Ascending aorta (tissue), 2 donors: ENCODE results near the gene TFB1M. TPM values are rescaled to one million over a fixed set of nuclear protein-coding genes. Genes with fewer than 3 reads are reported as not detected.

Source experiments
- DNase-seq, 2 donors: peaks; one replicate each; pipeline ENCODE4 v3.0.0-alpha.2; 2019; ENCODE audit warnings: low spot score in 2 of 2
- H3K27ac ChIP-seq, 2 donors: fragments of 200-600 bp; sonication (generic); one replicate each; pipeline ENCODE4 v1.5.1; 2016 to 2017; ENCODE audit warnings: mild to moderate bottlenecking in 1 of 2
- H3K27me3 ChIP-seq: fragments of 200-600 bp; sonication (generic); one replicate; pipeline ENCODE4 v1.5.1; 2017
- H3K36me3 ChIP-seq, 2 donors: fragments of 200-600 bp; sonication (generic); one replicate each; pipeline ENCODE4 v1.5.1; 2016
- H3K4me1 ChIP-seq, 2 donors: fragments of 200-600 bp; sonication (generic); one replicate each; pipeline ENCODE4 v1.5.1; 2016 to 2017; ENCODE audit warnings: mild to moderate bottlenecking in 1 of 2
- H3K4me3 ChIP-seq, 2 donors: fragments of 200-600 bp; sonication (generic); one replicate each; pipeline ENCODE4 v1.5.1; 2016 to 2017; ENCODE audit warnings: mild to moderate bottlenecking in 1 of 2
- H3K9me3 ChIP-seq, 2 donors: fragments of 200-600 bp; sonication (generic); one replicate each; pipeline ENCODE4 v1.5.1; 2016
- intact Hi-C: fragments of 100-400 bp; cut with DNase I; formaldehyde crosslinking; loops from one replicate; pipeline ENCODE4 v1.15.1; 2023
- total RNA-seq: library from RNA; depleted of rRNA; stranded (reverse); fragments of >200 nt; gene quantifications from one replicate; pipeline ENCODE4 v1.1.0, GENCODE V29; 2016
- TF ChIP-seq, protein P1 (sequence below), 3 experiments: fragments of 200-600 bp in 2 of 3; fragments of 450-650 bp in 1 of 3; sonication (generic) in 2 of 3; IDR thresholded peaks; one replicate each; pipeline ENCODE4 v1.5.1; 2016 to 2019; ENCODE audit warnings: antibody characterized with exemption in 3 of 3, mild to moderate bottlenecking in 1 of 3, moderate library complexity in 1 of 3

Gene TFB1M
- total RNA-seq, 1 donor from 2014 or later, result 2.9 TPM

DNA sequence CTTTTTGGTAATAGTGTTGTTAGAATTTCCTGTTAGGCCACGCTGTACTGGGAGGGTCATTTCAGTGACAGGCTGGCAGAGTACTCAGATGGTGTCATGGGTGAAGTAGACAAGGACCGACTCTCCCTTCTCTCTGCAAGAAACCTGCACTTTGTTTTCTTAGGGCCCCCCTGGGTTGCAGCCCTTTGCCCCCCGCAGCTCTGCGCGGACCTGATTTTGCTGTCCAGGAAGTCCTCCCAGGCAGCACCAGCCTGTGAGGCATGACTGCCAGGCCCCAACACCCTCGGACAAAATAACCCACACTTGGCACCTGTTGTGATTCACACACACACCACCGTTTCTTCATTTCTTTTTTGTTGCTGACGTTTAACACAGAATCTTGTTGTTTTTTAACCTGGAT, 72.3 kb downstream of the TFB1M start:
- intact Hi-C loops, result loop anchor here (10.0 kb wide), 1 partner anchor 377 kb away; no protein-coding TSS in a partner anchor
- TF ChIP-seq, protein P1, sequence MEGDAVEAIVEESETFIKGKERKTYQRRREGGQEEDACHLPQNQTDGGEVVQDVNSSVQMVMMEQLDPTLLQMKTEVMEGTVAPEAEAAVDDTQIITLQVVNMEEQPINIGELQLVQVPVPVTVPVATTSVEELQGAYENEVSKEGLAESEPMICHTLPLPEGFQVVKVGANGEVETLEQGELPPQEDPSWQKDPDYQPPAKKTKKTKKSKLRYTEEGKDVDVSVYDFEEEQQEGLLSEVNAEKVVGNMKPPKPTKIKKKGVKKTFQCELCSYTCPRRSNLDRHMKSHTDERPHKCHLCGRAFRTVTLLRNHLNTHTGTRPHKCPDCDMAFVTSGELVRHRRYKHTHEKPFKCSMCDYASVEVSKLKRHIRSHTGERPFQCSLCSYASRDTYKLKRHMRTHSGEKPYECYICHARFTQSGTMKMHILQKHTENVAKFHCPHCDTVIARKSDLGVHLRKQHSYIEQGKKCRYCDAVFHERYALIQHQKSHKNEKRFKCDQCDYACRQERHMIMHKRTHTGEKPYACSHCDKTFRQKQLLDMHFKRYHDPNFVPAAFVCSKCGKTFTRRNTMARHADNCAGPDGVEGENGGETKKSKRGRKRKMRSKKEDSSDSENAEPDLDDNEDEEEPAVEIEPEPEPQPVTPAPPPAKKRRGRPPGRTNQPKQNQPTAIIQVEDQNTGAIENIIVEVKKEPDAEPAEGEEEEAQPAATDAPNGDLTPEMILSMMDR (IDR thresholded peaks at IDR 0.05), result no peak
- H3K4me3 ChIP-seq, result no peak overlapping the region
- no peaks in the 10 kb centered on the region for H3K9me3 ChIP-seq
- H3K36me3 ChIP-seq, result no peaks in the 10 kb centered on the region
- peaks cover 0 to 1% of the 10 kb centered on the region in 2 donors for H3K4me1 ChIP-seq
- DNase-seq, result no peak
- no peak overlapping the region for H3K27ac ChIP-seq
- H3K27me3 ChIP-seq, result no peaks in the 10 kb centered on the region

DNA sequence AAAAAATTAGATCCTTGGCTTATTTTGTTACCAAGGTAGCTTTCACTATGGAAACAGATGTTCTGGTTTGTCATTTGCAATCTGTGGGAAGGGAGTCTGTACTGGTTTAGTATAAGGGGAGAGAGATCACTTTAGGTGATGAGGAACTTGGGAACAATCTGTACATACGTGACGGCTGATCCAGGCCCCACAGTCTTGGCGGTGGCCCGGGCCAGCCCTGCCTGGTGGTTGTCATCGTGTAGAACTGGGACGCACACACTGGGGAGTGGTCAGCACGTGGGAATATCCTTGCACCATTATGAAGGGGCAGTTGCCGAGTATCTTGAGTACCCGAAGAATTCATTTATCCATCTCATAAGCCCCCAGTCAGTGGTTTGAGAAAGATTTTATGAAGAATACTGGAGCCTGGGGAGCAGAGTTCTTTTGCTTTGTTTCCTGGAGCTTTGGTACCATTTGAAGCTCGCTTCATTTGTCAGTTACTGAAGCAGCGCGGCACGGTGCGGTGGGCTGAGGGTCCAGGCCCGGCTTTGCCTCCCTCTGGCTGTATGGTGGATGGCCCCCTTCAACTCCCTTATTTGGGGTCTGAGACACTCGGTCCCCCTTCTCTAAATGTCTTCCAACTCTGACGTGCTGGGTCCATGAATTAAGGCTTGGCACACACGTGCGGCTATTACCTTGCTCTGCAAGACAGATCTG, 73.2 kb downstream of the TFB1M start:
- intact Hi-C loops, result loop anchor here (10.0 kb wide), 1 partner anchor 376 kb away; no protein-coding TSS in a partner anchor
- Histone ChIP-seq H3K36me3 (no peaks in the 10 kb centered on the region), H3K9me3 (no peaks in the 10 kb centered on the region), H3K27me3 (no peaks in the 10 kb centered on the region), H3K4me3 (no peak overlapping the region), H3K4me1 (no peaks in the 10 kb centered on the region), H3K27ac (no peak overlapping the region)
- TF ChIP-seq, protein P1 (IDR thresholded peaks at IDR 0.05), result no peak
- no peak for DNase-seq

DNA sequence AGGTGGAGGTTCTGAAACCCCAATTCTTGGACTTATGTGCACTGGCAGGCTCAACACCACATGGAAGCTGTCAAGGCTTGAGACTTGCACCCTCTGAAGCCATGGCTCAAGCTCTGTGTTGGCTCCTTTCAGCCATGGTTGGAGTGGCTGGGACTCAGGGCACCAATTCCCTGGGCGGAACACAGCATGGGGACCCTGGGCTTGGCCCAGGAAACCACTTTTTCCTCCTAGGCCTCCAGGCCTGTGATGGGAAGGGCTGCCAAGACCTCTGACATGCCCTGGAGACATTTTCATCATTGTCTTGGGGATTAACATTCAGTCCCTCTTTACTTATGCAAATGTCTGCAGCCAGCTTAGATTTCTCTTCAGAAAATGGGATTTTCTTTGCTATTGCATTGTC, 76.7 kb downstream of the TFB1M start:
- Histone ChIP-seq H3K36me3 (no peaks in the 10 kb centered on the region), H3K27me3 (no peaks in the 10 kb centered on the region), H3K4me1 (no peaks in the 10 kb centered on the region), H3K9me3 (no peaks in the 10 kb centered on the region), H3K27ac (no peak overlapping the region), H3K4me3 (no peak overlapping the region)
- intact Hi-C loops, result no loop called here
- no peak for DNase-seq
- TF ChIP-seq, protein P1 (IDR thresholded peaks at IDR 0.05), result no peak

DNA sequence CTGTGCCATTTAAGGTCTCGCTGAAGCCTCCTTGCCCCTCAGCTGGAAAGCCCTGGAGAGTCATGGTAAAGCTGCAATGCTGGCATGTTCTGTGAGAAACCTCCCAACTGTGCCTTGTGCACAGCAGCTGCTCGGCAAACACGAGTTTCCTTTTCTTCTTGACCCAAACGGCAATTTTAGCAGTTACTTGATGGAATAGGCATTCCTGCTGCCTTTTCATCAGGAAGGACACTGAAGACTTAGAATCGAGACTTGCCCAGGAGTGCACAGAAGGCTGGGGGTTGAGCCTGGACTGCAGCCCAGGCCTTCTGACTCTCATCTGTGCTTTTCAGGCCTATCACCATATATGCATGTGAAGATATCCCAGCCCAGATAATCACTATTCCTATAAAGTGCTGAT, 79.2 kb downstream of the TFB1M start:
- Histone ChIP-seq H3K36me3 (no peaks in the 10 kb centered on the region), H3K4me3 (no peak overlapping the region), H3K4me1 (no peaks in the 10 kb centered on the region), H3K27ac (no peak overlapping the region), H3K9me3 (no peaks in the 10 kb centered on the region), H3K27me3 (no peaks in the 10 kb centered on the region)
- no peak for DNase-seq
- TF ChIP-seq, protein P1 (IDR thresholded peaks at IDR 0.05), result no peak
- intact Hi-C loops, result no loop called here

DNA sequence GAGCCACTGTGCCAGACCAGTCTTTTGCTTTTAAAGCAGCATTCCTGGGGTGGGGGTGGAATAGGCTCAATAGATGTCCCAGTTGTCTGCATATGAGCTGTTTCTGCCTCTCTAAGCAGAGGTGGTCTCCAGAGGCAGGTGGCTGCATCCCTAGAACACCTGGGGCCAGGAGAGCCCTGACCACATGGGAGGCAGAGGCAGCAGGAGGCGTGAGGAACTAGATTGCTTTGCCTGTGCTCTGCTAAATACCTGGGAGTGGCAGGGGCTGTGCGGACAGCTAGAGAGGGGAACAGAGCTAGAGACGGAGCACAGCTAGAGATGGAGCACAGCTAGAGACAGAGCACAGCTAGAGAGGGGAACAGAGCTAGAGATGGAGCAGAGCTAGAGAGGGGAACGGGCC, 79.6 kb downstream of the TFB1M start:
- H3K27ac ChIP-seq, result no peak overlapping the region
- no peaks in the 10 kb centered on the region for H3K36me3 ChIP-seq
- H3K4me1 ChIP-seq, result no peaks in the 10 kb centered on the region
- no peaks in the 10 kb centered on the region for H3K9me3 ChIP-seq
- no peak overlapping the region for H3K4me3 ChIP-seq
- intact Hi-C loops, result no loop called here
- no peaks in the 10 kb centered on the region for H3K27me3 ChIP-seq
- TF ChIP-seq, protein P1 (IDR thresholded peaks at IDR 0.05), result no peak
- DNase-seq, result no peak
